Mesenchymal stem cell (in vitro differentiated cells and primary cell): Measurements from ENCODE around the gene ZNF593OS.

ENCODE experiments used
- DNase-seq: peaks from one replicate; pipeline ENCODE4 v3.0.0-alpha.2; 2013
- H2AFZ ChIP-seq: one replicate; pipeline ENCODE4 v1.6.1; 2013; ENCODE audit warnings: low read depth, mild to moderate bottlenecking, control low read depth, inconsistent platforms, low read length, moderate library complexity
- H2AK5ac ChIP-seq: 2 replicates; pipeline ENCODE4 v1.6.1; 2013; ENCODE audit warnings: low read length, moderate library complexity, mild to moderate bottlenecking, inconsistent platforms; ENCODE audit not compliant: severe bottlenecking
- H2BK120ac ChIP-seq: one replicate; pipeline ENCODE4 v1.6.1; 2013; ENCODE audit warnings: low read depth, mild to moderate bottlenecking, inconsistent platforms, low read length, moderate library complexity
- H2BK12ac ChIP-seq, 2 experiments: one replicate each; pipeline ENCODE4 v1.6.1; 2013; ENCODE audit warnings: inconsistent platforms in 2 of 2, low read length in 2 of 2, mild to moderate bottlenecking in 2 of 2, moderate library complexity in 2 of 2, control low read depth in 1 of 2
- H2BK15ac ChIP-seq: one replicate; pipeline ENCODE4 v1.6.1; 2013; ENCODE audit warnings: mild to moderate bottlenecking, low read depth, inconsistent platforms; ENCODE audit not compliant: poor library complexity, severe bottlenecking
- H2BK5ac ChIP-seq: 2 replicates; pipeline ENCODE4 v1.6.1; 2013; ENCODE audit warnings: low read depth, mild to moderate bottlenecking, low read length, control low read depth, inconsistent platforms; ENCODE audit not compliant: poor library complexity, severe bottlenecking
- H3K14ac ChIP-seq, 2 experiments: one replicate each; pipeline ENCODE4 v1.6.1; 2013; ENCODE audit warnings: inconsistent platforms in 2 of 2, low read length in 2 of 2, control low read depth in 1 of 2, mild to moderate bottlenecking in 1 of 2, moderate library complexity in 1 of 2
- H3K18ac ChIP-seq, 2 experiments: one replicate each; pipeline ENCODE4 v1.6.1; 2013; ENCODE audit warnings: inconsistent platforms in 2 of 2, low read length in 2 of 2, control low read depth in 1 of 2, low read depth in 1 of 2, mild to moderate bottlenecking in 1 of 2
- H3K23ac ChIP-seq, 2 experiments: one replicate each; pipeline ENCODE4 v1.6.1; 2013; ENCODE audit warnings: inconsistent platforms in 2 of 2, low read length in 2 of 2, mild to moderate bottlenecking in 2 of 2, moderate library complexity in 2 of 2, control low read depth in 1 of 2
- H3K27ac ChIP-seq: 2 replicates; pipeline ENCODE4 v1.5.1; 2013; ENCODE audit warnings: mild to moderate bottlenecking, moderate library complexity, low read length, control low read depth, inconsistent platforms; ENCODE audit not compliant: poor library complexity, severe bottlenecking
- H3K27me3 ChIP-seq, 2 experiments: 2 replicates each; pipeline versions ENCODE4 v1.6.1 to v1.7.0; 2013; ENCODE audit warnings: low read length in 2 of 2, mild to moderate bottlenecking in 2 of 2, moderate library complexity in 2 of 2, control low read depth in 1 of 2, inconsistent platforms in 1 of 2; ENCODE audit not compliant: control insufficient read depth in 1 of 2, insufficient read depth in 1 of 2
- H3K36me3 ChIP-seq, 2 experiments: 2 replicates each; pipeline versions ENCODE4 v1.6.1 to v1.7.0; 2013; ENCODE audit warnings: low read length in 2 of 2, control low read depth in 1 of 2, inconsistent platforms in 1 of 2, low read depth in 1 of 2, mild to moderate bottlenecking in 1 of 2; ENCODE audit not compliant: insufficient read depth in 2 of 2, control insufficient read depth in 1 of 2
- H3K4ac ChIP-seq, 2 experiments: one replicate each; pipeline ENCODE4 v1.6.1; 2013; ENCODE audit warnings: inconsistent platforms in 2 of 2, low read length in 2 of 2, mild to moderate bottlenecking in 2 of 2, moderate library complexity in 2 of 2, control low read depth in 1 of 2, low read depth in 1 of 2
- H3K4me1 ChIP-seq: 2 replicates; pipeline ENCODE4 v1.6.1; 2013; ENCODE audit warnings: low read depth, low read length, control low read depth; ENCODE audit not compliant: control insufficient read depth, insufficient read depth
- H3K4me2 ChIP-seq: 2 replicates; pipeline ENCODE4 v1.6.1; 2013; ENCODE audit warnings: low read length, mild to moderate bottlenecking, inconsistent platforms; ENCODE audit not compliant: poor library complexity, severe bottlenecking
- H3K4me3 ChIP-seq, 2 experiments: 2 replicates each; pipeline versions ENCODE4 v1.5.1 to v1.7.0; 2013; ENCODE audit warnings: low read length in 2 of 2, mild to moderate bottlenecking in 2 of 2, control low read depth in 1 of 2, low read depth in 1 of 2; ENCODE audit not compliant: insufficient read depth in 1 of 2
- H3K79me1 ChIP-seq: replicated peaks from 2 replicates; pipeline ENCODE4 v1.6.1; 2013; ENCODE audit warnings: mild to moderate bottlenecking, control low read depth, low read length, inconsistent platforms; ENCODE audit not compliant: poor library complexity, severe bottlenecking
- H3K9ac ChIP-seq: 2 replicates; pipeline ENCODE4 v1.7.0; 2013; ENCODE audit warnings: mild to moderate bottlenecking, low read length, moderate library complexity
- H3K9me3 ChIP-seq: 2 replicates; pipeline ENCODE4 v1.7.0; 2013; ENCODE audit warnings: mild to moderate bottlenecking, low read length; ENCODE audit not compliant: control insufficient read depth
- H4K8ac ChIP-seq: one replicate; pipeline ENCODE4 v1.6.1; 2013; ENCODE audit warnings: inconsistent platforms, mild to moderate bottlenecking, low read length, moderate library complexity
- H4K91ac ChIP-seq: one replicate; pipeline ENCODE4 v1.6.1; 2013; ENCODE audit warnings: mild to moderate bottlenecking, low read length, inconsistent platforms
- WGBS: methylation state at CpG from one replicate; pipeline ENCODE4 v1.1.7; 2013; ENCODE audit warnings: mixed read lengths; 5-methylcytosine and 5-hydroxymethylcytosine counted together

ZNF593OS gene

DNA sequence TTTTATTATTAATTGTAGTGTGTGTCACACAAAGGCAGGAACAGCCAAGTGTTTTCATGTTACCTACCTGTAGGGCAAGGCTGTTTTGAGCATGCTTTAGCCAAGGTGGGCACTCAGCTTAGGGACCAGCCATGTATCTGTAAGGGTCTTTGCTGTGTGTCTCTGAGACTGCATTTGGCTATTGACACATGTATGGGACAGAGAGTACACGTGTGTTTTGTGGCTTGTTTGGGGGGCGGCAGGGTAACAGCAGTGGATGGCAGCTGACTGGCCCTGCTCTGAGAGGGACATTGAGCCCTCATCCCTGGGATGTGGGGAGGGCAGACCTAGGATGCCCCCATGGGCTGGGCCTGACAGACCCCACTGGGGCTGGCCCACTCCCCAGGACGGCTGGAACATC, 25.7 kb upstream of the ZNF593OS start:
- no peak overlapping the region for H2AFZ ChIP-seq
- no peak overlapping the region for H3K4me3 ChIP-seq
- no peak overlapping the region for H3K4ac ChIP-seq
- H2BK12ac ChIP-seq = no peak overlapping the region
- H2BK5ac ChIP-seq = no peak overlapping the region
- H4K91ac ChIP-seq = no peak overlapping the region
- no peak for DNase-seq
- H2BK15ac ChIP-seq = no peak overlapping the region
- no peaks in the 10 kb centered on the region for H3K79me1 ChIP-seq
- no peak overlapping the region for H3K18ac ChIP-seq
- H4K8ac ChIP-seq = no peak overlapping the region
- no peaks in the 10 kb centered on the region for H3K9me3 ChIP-seq
- 94% methylated on average over 2 of the region's 3 CpGs for WGBS
- no peak overlapping the region for H2BK120ac ChIP-seq
- no peak overlapping the region for H3K27ac ChIP-seq
- H2AK5ac ChIP-seq = no peak overlapping the region
- no peak overlapping the region for H3K14ac ChIP-seq
- H3K9ac ChIP-seq = no peak overlapping the region
- H3K4me2 ChIP-seq = no peak overlapping the region
- peaks cover 4% of the 10 kb centered on the region for H3K4me1 ChIP-seq
- no peaks in the 10 kb centered on the region for H3K36me3 ChIP-seq
- no peak overlapping the region for H3K23ac ChIP-seq
- peaks cover 44 to 63% of the 10 kb centered on the region in 2 experiments for H3K27me3 ChIP-seq

DNA sequence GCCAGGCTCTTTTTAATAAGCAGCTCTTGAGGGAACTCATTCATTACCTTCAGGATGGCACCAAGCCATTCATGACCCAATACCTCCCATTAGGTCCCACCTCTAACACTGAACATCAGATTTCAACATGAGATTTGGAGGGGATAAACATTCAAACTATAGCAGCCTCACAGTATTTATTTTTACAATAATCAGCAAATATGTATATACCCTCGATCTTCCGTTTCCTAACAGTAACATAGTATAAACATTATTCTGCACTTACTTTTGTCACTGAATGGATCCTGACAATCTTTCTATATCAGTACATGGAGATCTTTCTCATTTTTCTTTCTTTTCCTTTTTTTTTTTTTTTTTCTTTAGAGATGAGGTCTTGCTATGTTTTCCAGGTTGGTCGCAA, 24.2 kb upstream of the ZNF593OS start:
- no peak overlapping the region for H2BK5ac ChIP-seq
- H4K91ac ChIP-seq = no peak overlapping the region
- H3K27ac ChIP-seq = no peak overlapping the region
- H4K8ac ChIP-seq = no peak overlapping the region
- no peak for DNase-seq
- no peaks in the 10 kb centered on the region for H3K36me3 ChIP-seq
- no peak overlapping the region for H3K4me2 ChIP-seq
- H3K14ac ChIP-seq = no peak overlapping the region
- H3K18ac ChIP-seq = no peak overlapping the region
- H3K27me3 ChIP-seq = peaks cover 38 to 59% of the 10 kb centered on the region in 2 experiments
- H2AK5ac ChIP-seq = no peak overlapping the region
- H2BK120ac ChIP-seq = no peak overlapping the region
- H3K4me3 ChIP-seq = no peak overlapping the region
- H2AFZ ChIP-seq = no peak overlapping the region
- no peaks in the 10 kb centered on the region for H3K79me1 ChIP-seq
- H3K4me1 ChIP-seq = no peaks in the 10 kb centered on the region
- no peak overlapping the region for H2BK12ac ChIP-seq
- H2BK15ac ChIP-seq = no peak overlapping the region
- H3K4ac ChIP-seq = no peak overlapping the region
- H3K9ac ChIP-seq = no peak overlapping the region
- no peaks in the 10 kb centered on the region for H3K9me3 ChIP-seq
- 71% methylated on average over 2 of the region's 3 CpGs for WGBS
- no peak overlapping the region for H3K23ac ChIP-seq

DNA sequence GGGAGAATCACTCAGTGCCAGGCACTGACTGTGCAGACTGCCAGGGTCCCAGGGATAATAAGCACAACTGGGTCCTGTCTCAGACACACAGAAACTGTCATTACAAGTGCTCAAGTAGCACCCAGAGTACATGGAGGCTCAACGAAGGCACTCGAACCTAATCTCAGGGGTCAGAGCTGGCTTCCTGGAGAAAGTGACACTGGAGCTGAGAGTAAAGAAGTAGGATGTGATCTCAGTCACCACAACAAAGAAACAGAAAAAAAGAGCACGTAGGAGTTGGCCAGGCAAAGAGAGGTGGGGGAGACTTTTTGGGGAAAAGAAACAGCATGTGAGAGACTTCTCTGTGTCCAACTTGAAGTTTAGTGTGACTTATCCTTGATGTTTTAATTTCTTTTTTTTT, 20.1 kb upstream of the ZNF593OS start:
- Histone ChIP-seq H2BK12ac (no peak overlapping the region), H4K91ac (no peak overlapping the region)
- WGBS = 54% methylated on average over 3 of the region's 3 CpGs

DNA sequence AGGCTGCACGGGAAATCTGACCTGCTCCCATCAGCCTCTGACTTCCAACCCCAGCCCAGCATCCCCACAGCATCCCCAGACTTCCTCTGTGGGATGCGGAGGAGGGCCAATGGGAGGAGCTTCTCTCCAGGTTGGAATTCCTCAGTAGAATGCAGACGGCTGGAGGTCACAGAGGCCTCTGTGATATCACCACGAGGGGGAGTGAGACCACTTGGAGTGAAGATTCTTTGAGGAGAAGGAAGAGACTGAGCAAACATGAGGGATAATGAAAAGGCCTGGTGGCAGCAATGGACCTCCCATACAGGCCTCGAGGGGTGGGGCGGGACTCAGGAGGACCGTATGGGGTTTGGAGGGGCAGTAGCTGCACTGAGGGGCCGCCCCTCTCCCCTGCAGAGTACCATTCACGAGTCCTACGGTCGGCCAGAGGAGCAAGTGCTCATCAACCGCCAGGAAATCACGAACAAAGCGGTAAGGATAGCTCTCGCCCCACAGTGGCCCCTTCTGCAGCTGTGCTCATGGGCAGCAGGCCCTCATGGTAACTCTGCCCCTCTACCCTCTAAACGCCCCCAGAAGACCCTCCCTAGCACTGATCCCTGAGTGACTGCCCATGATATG, 18.8 kb upstream of the ZNF593OS start, which contains the start of gene CATSPER4:
TSS of gene CATSPER4 (plus strand) at position 230 of the 615 bp plus-strand sequence. CDS start at position 256, 26 bp downstream.
- H3K27me3 ChIP-seq = peaks cover 30 to 51% of the 10 kb centered on the region in 2 experiments
- H3K4ac ChIP-seq = no peak within 1 kb of the TSS
- H3K23ac ChIP-seq = no peak within 1 kb of the TSS
- H2BK120ac ChIP-seq = no peak within 1 kb of the TSS
- H3K9ac ChIP-seq = no peak within 1 kb of the TSS
- H2BK15ac ChIP-seq = no peak within 1 kb of the TSS
- H3K4me3 ChIP-seq = no peak within 1 kb of the TSS
- peak; percentile 10 for DNase-seq
- no peak within 1 kb of the TSS for H2BK12ac ChIP-seq
- no peak within 1 kb of the TSS for H2AFZ ChIP-seq
- H3K4me2 ChIP-seq = no peak within 1 kb of the TSS
- H3K18ac ChIP-seq = no peak within 1 kb of the TSS
- no peak within 1 kb of the TSS for H3K14ac ChIP-seq
- no peak within 1 kb of the TSS for H4K91ac ChIP-seq
- H3K79me1 ChIP-seq = no peaks in the 10 kb centered on the region
- no peak within 1 kb of the TSS for H3K27ac ChIP-seq
- no peak within 1 kb of the TSS for H4K8ac ChIP-seq
- H3K36me3 ChIP-seq = no peaks in the 10 kb centered on the region
- WGBS = 33% methylated on average over 16 of the region's 16 CpGs
- H2AK5ac ChIP-seq = no peak within 1 kb of the TSS
- no peak within 1 kb of the TSS for H2BK5ac ChIP-seq
- H3K4me1 ChIP-seq = no peaks in the 10 kb centered on the region
- no peaks in the 10 kb centered on the region for H3K9me3 ChIP-seq

More for the DNA sequence above, 20.1 kb upstream of the ZNF593OS start:
- Histone ChIP-seq H3K79me1 (no peaks in the 10 kb centered on the region), H3K4ac (no peak overlapping the region), H3K36me3 (no peaks in the 10 kb centered on the region), H3K9me3 (no peaks in the 10 kb centered on the region), H3K14ac (no peak overlapping the region), H2BK15ac (no peak overlapping the region), H3K9ac (no peak overlapping the region), H3K27me3 (peaks cover 30 to 49% of the 10 kb centered on the region in 2 experiments), H3K27ac (no peak overlapping the region), H3K23ac (no peak overlapping the region), H2BK120ac (no peak overlapping the region), H3K18ac (no peak overlapping the region), H3K4me3 (no peak overlapping the region), H4K8ac (no peak overlapping the region), H2BK5ac (no peak overlapping the region), H2AK5ac (no peak overlapping the region), H3K4me1 (no peaks in the 10 kb centered on the region), H3K4me2 (no peak overlapping the region), H2AFZ (no peak overlapping the region)
- no peak for DNase-seq
